ENCODE measurements around the gene ASAH2B.

- no peak for TF ChIP-seq CTCF (IDR thresholded peaks at IDR 0.05)
- no peak for TF ChIP-seq EP300 (IDR thresholded peaks at IDR 0.05)
- no peak for TF ChIP-seq POLR2A (IDR thresholded peaks at IDR 0.05)
- TF ChIP-seq POLR2AphosphoS5 (IDR thresholded peaks at IDR 0.05), result no peak
Measured at GRCh38 chr10:50807851-50808776, 68.4 kb downstream of the ASAH2B start.

All from upper lobe of left lung (tissue), 4 donors.